Adrenal gland (tissue), 12 donors: ENCODE results near the gene VRK2. TPM values are rescaled to one million over a fixed set of nuclear protein-coding genes. Genes with fewer than 3 reads are reported as not detected.
"Not testable (repeated sequence)": the region's sequence is repeated elsewhere in the genome, so short reads cannot be mapped to it uniquely, and the experiment has no call there.

Experiments
- DNase-seq, 7 donors: peaks; one replicate each; pipeline ENCODE4 v3.0.0-alpha.2; 2019 to 2020
- H3K27ac ChIP-seq, 5 donors: fragments of 200-600 bp; sonication (generic) in 4 of 5; 1 replicate in 3 of 5; 2 replicates in 2 of 5; pipeline versions ENCODE4 v1.5.1 to v1.8.0; 2016 to 2020; ENCODE audit warnings: mild to moderate bottlenecking in 1 of 5
- H3K27me3 ChIP-seq: fragments of 200-600 bp; 2 replicates; pipeline ENCODE4 v1.8.0; 2021
- H3K36me3 ChIP-seq, 2 donors: fragments of 200-600 bp; replicated peaks in 1 of 2; 1 replicate in 1 of 2; 2 replicates in 1 of 2; pipeline versions ENCODE4 v1.5.1 to v1.8.0; 2018 to 2022
- H3K4me1 ChIP-seq, 2 donors: fragments of 200-600 bp; replicated peaks in 1 of 2; 1 replicate in 1 of 2; 2 replicates in 1 of 2; pipeline versions ENCODE4 v1.5.1 to v1.8.0; 2018 to 2021
- H3K4me3 ChIP-seq, 4 donors: fragments of 200-600 bp; sonication (generic) in 3 of 4; one replicate each; pipeline ENCODE4 v1.5.1; 2016 to 2018
- H3K9me3 ChIP-seq, 3 donors: fragments of 200-600 bp; sonication (generic) in 1 of 3; replicated peaks in 1 of 3; 1 replicate in 2 of 3; 2 replicates in 1 of 3; pipeline versions ENCODE4 v1.5.1 to v1.8.0; 2016 to 2021
- POLR2A ChIP-seq, 2 donors: fragments of 450-650 bp; IDR thresholded peaks; one replicate each; pipeline ENCODE4 v1.6.1; 2017; ENCODE audit warnings: antibody characterized with exemption in 2 of 2, mild to moderate bottlenecking in 2 of 2, moderate library complexity in 1 of 2
- WGBS, 4 donors: extraction: QIAGEN DNeasy Blood & Tissue Kit in 2 of 4; methylation state at CpG; one replicate each; pipeline versions ENCODE4 v1.1.5 to v1.1.7; 2013 to 2017; 5-methylcytosine and 5-hydroxymethylcytosine counted together
- intact Hi-C, 2 donors: fragments of 100-400 bp; cut with DNase I; formaldehyde crosslinking; loops; one replicate each; pipeline versions ENCODE4 v1.14.1 to v1.15.0; 2022 to 2023
- polyA plus RNA-seq, 3 donors: library from polyadenylated mRNA; stranded (reverse); fragments of 200-250 nt in 2 of 3; fragments of 350-450 nt in 1 of 3; fragmentation: Illumina TruSeq in 1 of 3; extraction: RNeasy Lipid Tissue Mini Kit (QIAGEN cat#74804) in 1 of 3; gene quantifications; one replicate each; pipeline ENCODE4 v1.2.3, GENCODE V29; 2013 to 2014
- total RNA-seq, 9 donors: library from RNA; depleted of rRNA in 4 of 9; stranded (reverse); fragments of >200 nt in 4 of 9; fragments of 120-200 nt in 1 of 9; fragmentation: NEBNext Ultra II Directional in 1 of 9; extraction: Animal tissue kit (Norgen Biotek cat#: 25700) in 1 of 9; gene quantifications; one replicate each; pipeline versions ENCODE4 v1.1.0 to v1.2.4, GENCODE V29; 2013 to 2023
- TF ChIP-seq, protein P1 (sequence below), 6 experiments: fragments of 450-650 bp in 4 of 6; fragments of 200-600 bp in 2 of 6; sonication (generic) in 1 of 6; IDR thresholded peaks; 1 replicate in 5 of 6; 2 replicates in 1 of 6; pipeline versions ENCODE4 v1.5.1 to v1.8.0; 2016 to 2021; ENCODE audit warnings: antibody characterized with exemption in 6 of 6, mild to moderate bottlenecking in 2 of 6, moderate library complexity in 1 of 6
- donor health status: healthy with polysubstance abuse.
- donor health status: Bipolar disorder and iron deficiency.
- donor health status: DM: yes; HTN: yes; CAD: no.
- donor health status: DM: no; HTN: no; CAD: no.
- donor health status: DM: no; HTN: no; CAD: no.
- donor health status: DM: yes; HTN: yes; CAD: no.

The VRK2 gene
- total and polyA plus RNA-seq, 12 donors, result 11.2 to 31.8 (median 19.6) TPM

GRCh38 chr2:58137221-58137620, 90.6 kb downstream of the VRK2 start:
- Histone ChIP-seq H3K4me1 (peaks cover 0 to 5% of the 10 kb centered on the region in 2 donors), H3K27ac (no peak overlapping the region), H3K4me3 (no peak overlapping the region), H3K27me3 (no peaks in the 10 kb centered on the region), H3K9me3 (no peaks in the 10 kb centered on the region), H3K36me3 (no peaks in the 10 kb centered on the region)
- no peak for DNase-seq
- intact Hi-C loops, result no loop called here
- TF ChIP-seq, protein P1, sequence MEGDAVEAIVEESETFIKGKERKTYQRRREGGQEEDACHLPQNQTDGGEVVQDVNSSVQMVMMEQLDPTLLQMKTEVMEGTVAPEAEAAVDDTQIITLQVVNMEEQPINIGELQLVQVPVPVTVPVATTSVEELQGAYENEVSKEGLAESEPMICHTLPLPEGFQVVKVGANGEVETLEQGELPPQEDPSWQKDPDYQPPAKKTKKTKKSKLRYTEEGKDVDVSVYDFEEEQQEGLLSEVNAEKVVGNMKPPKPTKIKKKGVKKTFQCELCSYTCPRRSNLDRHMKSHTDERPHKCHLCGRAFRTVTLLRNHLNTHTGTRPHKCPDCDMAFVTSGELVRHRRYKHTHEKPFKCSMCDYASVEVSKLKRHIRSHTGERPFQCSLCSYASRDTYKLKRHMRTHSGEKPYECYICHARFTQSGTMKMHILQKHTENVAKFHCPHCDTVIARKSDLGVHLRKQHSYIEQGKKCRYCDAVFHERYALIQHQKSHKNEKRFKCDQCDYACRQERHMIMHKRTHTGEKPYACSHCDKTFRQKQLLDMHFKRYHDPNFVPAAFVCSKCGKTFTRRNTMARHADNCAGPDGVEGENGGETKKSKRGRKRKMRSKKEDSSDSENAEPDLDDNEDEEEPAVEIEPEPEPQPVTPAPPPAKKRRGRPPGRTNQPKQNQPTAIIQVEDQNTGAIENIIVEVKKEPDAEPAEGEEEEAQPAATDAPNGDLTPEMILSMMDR (IDR thresholded peaks at IDR 0.05), result no peak
- TF ChIP-seq POLR2A (IDR thresholded peaks at IDR 0.05), result no peak

GRCh38 chr2:58137856-58138255, 91.2 kb downstream of the VRK2 start:
- H3K27ac ChIP-seq, result no peak overlapping the region
- no peaks in the 10 kb centered on the region for H3K36me3 ChIP-seq
- no peak overlapping the region for H3K4me3 ChIP-seq
- 86 to 97% (median 94%) methylated on average over 1 of the region's 1 CpG for WGBS, 4 donors
- no peaks in the 10 kb centered on the region for H3K9me3 ChIP-seq
- H3K27me3 ChIP-seq, result no peaks in the 10 kb centered on the region
- intact Hi-C loops, result no loop called here
- DNase-seq, result peak in 5 of 7 donors; percentile 18 to 61 (median 35)
- H3K4me1 ChIP-seq, result peaks cover 0 to 5% of the 10 kb centered on the region in 2 donors
- TF ChIP-seq, protein P1 (IDR thresholded peaks at IDR 0.05), result no peak
- no peak for TF ChIP-seq POLR2A (IDR thresholded peaks at IDR 0.05)

DNA sequence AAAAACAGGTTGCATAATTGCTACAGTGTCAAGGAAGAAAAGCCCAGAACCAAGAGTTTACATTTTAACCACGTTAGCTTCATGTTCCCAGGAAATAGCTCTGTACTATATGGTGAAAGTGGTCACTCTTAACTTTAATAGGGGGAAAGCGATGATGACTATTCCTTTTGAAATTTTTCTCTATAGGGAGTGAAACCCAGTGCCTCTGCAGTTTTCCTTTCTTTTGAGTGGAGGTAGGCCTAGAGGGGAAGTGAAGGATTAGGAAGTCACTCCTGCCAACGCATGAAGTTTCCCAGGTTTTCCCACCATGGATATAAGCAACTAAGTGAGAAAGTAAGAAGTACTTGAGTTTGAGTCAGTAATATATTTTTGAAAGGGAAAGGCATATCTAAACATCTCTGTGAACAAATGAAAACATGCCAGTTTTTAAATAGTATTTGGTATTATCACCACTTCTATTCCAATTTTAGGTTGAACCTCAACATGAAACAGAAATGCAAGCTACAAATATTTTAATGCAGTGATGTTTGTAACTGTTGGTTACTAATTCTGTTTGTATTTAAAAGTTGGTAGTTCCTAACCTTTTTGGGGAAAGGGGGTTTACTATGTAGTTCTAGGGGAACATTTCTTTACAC, 91.9 kb downstream of the VRK2 start:
- WGBS, 4 donors, result 92 to 97% (median 93%) methylated on average over 3 of the region's 3 CpGs
- Histone ChIP-seq H3K4me1 (peaks cover 0 to 5% of the 10 kb centered on the region in 2 donors), H3K4me3 (no peak overlapping the region), H3K9me3 (no peaks in the 10 kb centered on the region), H3K36me3 (no peaks in the 10 kb centered on the region), H3K27ac (no peak overlapping the region), H3K27me3 (no peaks in the 10 kb centered on the region)
- no peak for DNase-seq
- intact Hi-C loops, result no loop called here
- TF ChIP-seq, protein P1 (IDR thresholded peaks at IDR 0.05), result no peak
- no peak for TF ChIP-seq POLR2A (IDR thresholded peaks at IDR 0.05)

DNA sequence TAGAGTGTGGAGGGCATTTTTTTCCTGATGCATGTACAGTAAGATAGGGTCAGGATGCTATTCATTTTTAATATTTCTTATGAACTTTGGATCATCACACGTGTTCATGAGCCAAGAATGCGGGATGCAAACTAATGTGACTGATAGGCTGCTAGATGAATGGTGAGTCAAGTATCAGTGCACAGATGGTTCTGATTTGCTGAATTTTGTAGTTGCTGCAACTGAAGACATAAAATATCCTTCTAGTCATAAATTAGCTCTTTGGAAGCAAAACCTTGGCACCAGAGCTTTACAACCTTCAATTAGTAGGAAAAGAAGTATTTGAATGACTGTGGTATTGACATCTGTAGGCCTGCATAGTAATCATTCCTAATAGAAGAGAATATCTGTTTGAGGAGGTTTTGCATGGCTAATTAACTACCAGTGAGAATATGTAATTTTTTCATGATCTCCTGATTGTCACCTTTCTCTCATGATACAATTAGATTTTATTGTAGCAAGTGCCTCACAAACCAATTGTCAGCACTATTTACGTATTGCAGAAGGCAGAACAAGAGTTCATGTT, 94.0 kb downstream of the VRK2 start:
- H3K9me3 ChIP-seq, result no peaks in the 10 kb centered on the region
- H3K27me3 ChIP-seq, result no peaks in the 10 kb centered on the region
- H3K4me1 ChIP-seq, result peaks cover 0 to 5% of the 10 kb centered on the region in 2 donors
- WGBS, 4 donors, result 81 to 90% (median 85%) methylated on average over 3 of the region's 3 CpGs
- no peaks in the 10 kb centered on the region for H3K36me3 ChIP-seq
- no peak for DNase-seq
- intact Hi-C loops, result no loop called here
- TF ChIP-seq POLR2A (IDR thresholded peaks at IDR 0.05), result no peak
- TF ChIP-seq, protein P1 (IDR thresholded peaks at IDR 0.05), result no peak
- H3K4me3 ChIP-seq, result no peak overlapping the region
- no peak overlapping the region for H3K27ac ChIP-seq

GRCh38 chr2:58145769-58146168, 99.2 kb downstream of the VRK2 start:
- H3K27me3 ChIP-seq, H3K4me1 ChIP-seq, H3K9me3 ChIP-seq, H3K27ac ChIP-seq, intact Hi-C loops, H3K36me3 ChIP-seq, DNase-seq, H3K4me3 ChIP-seq: not testable (repeated sequence)
- WGBS, 4 donors, result 97 to 99% (median 98%) methylated on average over 6 of the region's 6 CpGs
